ENCODE results near the gene TRIM49D2. TPM values are rescaled to one million over a fixed set of nuclear protein-coding genes. Genes with fewer than 3 reads are reported as not detected.
"Not testable (repeated sequence)": the region's sequence is repeated elsewhere in the genome, so short reads cannot be mapped to it uniquely, and the experiment has no call there.

The TRIM49D2 gene, protein sequence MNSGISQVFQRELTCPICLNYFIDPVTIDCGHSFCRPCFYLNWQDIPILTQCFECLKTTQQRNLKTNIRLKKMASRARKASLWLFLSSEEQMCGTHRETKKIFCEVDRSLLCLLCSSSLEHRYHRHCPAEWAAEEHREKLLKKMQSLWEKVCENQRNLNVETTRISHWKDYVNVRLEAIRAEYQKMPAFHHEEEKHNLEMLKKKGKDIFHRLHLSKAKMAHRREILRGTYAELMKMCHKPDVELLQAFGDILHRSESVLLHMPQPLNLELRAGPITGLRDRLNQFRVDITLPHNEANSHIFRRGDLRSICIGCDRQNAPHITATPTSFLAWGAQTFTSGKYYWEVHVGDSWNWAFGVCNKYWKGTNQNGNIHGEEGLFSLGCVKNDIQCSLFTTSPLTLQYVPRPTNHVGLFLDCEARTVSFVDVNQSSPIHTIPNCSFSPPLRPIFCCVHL
- polyA plus RNA-seq (ENCODE audit: insufficient read length in 3 of 3): not detected
- long read RNA-seq, donor 1: 0 reads
- long read RNA-seq, donor 2: 0 reads
- long read RNA-seq, donor 3: 0 reads
- long read RNA-seq, donor 4: 0 reads
- long read RNA-seq, donor 5: 0 reads
- long read RNA-seq, donor 6: 0 reads
- long read RNA-seq, donor 7: 0 reads
- long read RNA-seq, donor 8: 0 reads
- long read RNA-seq, donor 9: 0 reads
- long read RNA-seq, donor 10: 0 reads
- long read RNA-seq, donor 11: 0 reads
- long read RNA-seq, donor 12: 0 reads
- long read RNA-seq, donor 13: 0 reads
- long read RNA-seq, donor 14: 0 reads
- long read RNA-seq, donor 15: 0 reads
- long read RNA-seq, donor 16: 0 reads

DNA sequence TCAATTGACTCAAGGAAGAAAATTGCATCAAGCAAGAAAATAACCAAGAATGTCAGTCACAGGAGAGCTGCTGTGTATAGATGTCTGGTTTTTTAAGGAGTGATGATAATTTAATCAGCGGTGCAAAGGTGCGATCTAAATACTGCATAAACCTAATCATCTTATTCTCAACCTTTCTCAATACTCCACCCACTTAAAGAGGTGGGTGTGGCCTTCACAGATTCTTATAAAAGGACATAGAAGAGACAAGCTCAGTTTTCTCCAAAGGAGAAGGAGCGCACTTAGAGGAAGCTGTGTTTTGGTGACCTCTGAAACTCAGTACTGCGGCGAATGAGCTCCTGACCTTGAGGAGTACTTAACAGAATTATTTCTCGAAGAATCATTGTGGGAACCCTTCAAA is at the start of gene TRIM49D2:
Gene TRIM49D2 (plus strand): TSS at position 301 of the 400 bp plus-strand sequence. CDS start 2,698 bp downstream, outside the sequence.
- not testable (repeated sequence) for DNase-seq (ENCODE audit: extremely low read depth in 1 of 11, low read depth in 9 of 11, low spot score in 4 of 11)

DNA sequence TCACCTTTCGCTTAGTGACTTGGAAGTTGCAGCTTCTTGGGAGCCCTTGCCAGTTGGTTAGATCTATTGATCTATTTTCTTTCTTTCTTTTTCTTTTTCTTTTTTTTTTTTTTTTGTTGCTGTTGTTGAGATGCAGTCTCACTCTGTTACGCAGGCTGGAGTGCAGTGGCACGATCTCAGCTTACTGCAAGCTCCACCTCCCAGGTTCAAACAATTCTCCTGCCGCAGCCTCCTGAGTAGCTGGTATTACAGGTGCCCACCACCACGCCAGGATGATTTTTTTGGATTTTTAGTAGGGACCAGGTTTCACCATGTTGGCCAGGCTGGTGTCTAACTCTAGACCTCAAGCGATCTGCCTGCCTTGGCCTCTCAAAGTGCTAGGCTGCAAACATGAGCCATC is 46.4 kb upstream of the TRIM49D2 start:
- DNase-seq (ENCODE audit: extremely low read depth in 1 of 11, low read depth in 9 of 11, low spot score in 4 of 11): not testable (repeated sequence)

- not testable (repeated sequence) for DNase-seq (ENCODE audit: extremely low read depth in 1 of 11, low read depth in 9 of 11, low spot score in 4 of 11)
Measured at GRCh38 chr11:89893245-89893644, 30.6 kb upstream of the TRIM49D2 start.

GRCh38 chr11:89900809-89901208 is 23.1 kb upstream of the TRIM49D2 start:
- DNase-seq (ENCODE audit: extremely low read depth in 1 of 11, low read depth in 9 of 11, low spot score in 4 of 11): not testable (repeated sequence)

GRCh38 chr11:89922195-89922660 is 1.6 kb upstream of the TRIM49D2 start, which contains the start of gene TRIM49D1:
TSS of gene TRIM49D1 (minus strand) at chr11:89922245. CDS start at chr11:89917710, 4,535 bp downstream.
- DNase-seq (ENCODE audit: extremely low read depth in 1 of 11, low read depth in 9 of 11, low spot score in 4 of 11): no peak

DNA sequence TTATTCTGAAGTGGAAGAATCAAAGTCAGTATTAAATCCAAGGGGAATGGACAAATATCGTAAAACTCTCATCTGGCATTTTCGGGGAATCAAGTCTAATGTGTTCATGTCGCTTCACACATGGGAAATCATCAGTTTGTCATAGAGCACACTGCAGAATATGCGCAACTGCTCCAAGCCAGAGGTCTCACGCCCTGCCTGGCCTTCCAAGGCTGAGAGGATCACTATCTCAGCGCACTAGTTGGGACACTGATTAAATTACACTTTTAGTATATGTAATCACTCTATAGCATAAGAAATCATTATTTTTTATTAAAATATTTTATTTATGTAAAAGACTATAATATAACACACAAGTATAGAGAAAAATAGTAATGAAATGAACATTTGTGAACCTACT is 37.0 kb downstream of the TRIM49D2 start:
- DNase-seq (ENCODE audit: extremely low read depth in 1 of 11, low read depth in 9 of 11, low spot score in 4 of 11): not testable (repeated sequence)

DNA sequence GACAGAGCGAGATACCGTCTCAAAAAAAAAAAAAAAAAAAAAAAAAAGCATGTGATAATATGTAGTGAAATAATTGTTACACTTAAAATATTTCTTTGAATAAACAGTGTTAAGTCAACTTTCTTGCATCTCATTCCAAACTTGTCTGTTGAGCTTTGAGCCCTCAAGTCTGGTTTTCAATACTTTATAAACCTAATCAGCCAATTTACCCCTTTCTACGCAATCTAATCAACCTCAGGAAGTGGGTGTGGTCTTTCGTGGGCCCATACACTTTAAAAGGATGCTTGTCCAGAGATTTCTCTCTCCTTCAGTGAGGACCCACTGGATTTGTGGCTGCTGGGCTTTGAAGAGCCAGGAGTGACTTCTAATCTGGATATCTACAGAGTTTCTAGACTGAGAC is 41.9 kb downstream of the TRIM49D2 start, which contains the start of gene TRIM64:
Gene TRIM64 (plus strand): TSS at position 301 of the 400 bp plus-strand sequence. CDS start 2,467 bp downstream, outside the sequence.
- DNase-seq (ENCODE audit: extremely low read depth in 1 of 11, low read depth in 9 of 11, low spot score in 4 of 11): not testable (repeated sequence)

Other genes with a start within 250 kb of the TRIM49D2 start
- not detected for gene TRIM77, start 213.8 kb upstream of the TRIM49D2 start, polyA plus RNA-seq (ENCODE audit: insufficient read length in 3 of 3)
- gene TRIM49, start 115.5 kb upstream of the TRIM49D2 start, polyA plus RNA-seq (ENCODE audit: insufficient read length in 3 of 3): not detected
- gene TRIM64B, start 45.6 kb upstream of the TRIM49D2 start, polyA plus RNA-seq (ENCODE audit: insufficient read length in 3 of 3): not detected
- gene TRIM49D1, start 1.8 kb upstream of the TRIM49D2 start, polyA plus RNA-seq (ENCODE audit: insufficient read length in 3 of 3): not detected
- gene TRIM64, start 42.0 kb downstream of the TRIM49D2 start, polyA plus RNA-seq (ENCODE audit: insufficient read length in 3 of 3): not detected
- not detected for gene TRIM49C, start 107.0 kb downstream of the TRIM49D2 start, polyA plus RNA-seq (ENCODE audit: insufficient read length in 3 of 3)
- not detected for gene UBTFL1, start 161.9 kb downstream of the TRIM49D2 start, polyA plus RNA-seq (ENCODE audit: insufficient read length in 3 of 3)
- gene NAALAD2, start 210.6 kb downstream of the TRIM49D2 start, polyA plus RNA-seq (ENCODE audit: insufficient read length in 3 of 3): 10 to 100 TPM; 16.8 to 34.8 (median 23.8) TPM